ENCODE measurements around the gene S100A10.

GRCh38 chr1:151944857-151945575 lies 48.6 kb downstream of the S100A10 start:
- TF ChIP-seq, protein P1, sequence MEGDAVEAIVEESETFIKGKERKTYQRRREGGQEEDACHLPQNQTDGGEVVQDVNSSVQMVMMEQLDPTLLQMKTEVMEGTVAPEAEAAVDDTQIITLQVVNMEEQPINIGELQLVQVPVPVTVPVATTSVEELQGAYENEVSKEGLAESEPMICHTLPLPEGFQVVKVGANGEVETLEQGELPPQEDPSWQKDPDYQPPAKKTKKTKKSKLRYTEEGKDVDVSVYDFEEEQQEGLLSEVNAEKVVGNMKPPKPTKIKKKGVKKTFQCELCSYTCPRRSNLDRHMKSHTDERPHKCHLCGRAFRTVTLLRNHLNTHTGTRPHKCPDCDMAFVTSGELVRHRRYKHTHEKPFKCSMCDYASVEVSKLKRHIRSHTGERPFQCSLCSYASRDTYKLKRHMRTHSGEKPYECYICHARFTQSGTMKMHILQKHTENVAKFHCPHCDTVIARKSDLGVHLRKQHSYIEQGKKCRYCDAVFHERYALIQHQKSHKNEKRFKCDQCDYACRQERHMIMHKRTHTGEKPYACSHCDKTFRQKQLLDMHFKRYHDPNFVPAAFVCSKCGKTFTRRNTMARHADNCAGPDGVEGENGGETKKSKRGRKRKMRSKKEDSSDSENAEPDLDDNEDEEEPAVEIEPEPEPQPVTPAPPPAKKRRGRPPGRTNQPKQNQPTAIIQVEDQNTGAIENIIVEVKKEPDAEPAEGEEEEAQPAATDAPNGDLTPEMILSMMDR (IDR thresholded peaks at IDR 0.05), result no peak
- no peak for TF ChIP-seq POLR2A (IDR thresholded peaks at IDR 0.05)

Measured in heart left ventricle (tissue), 13 donors.